GM12878 (cell line): Measurements from ENCODE around the gene B4GALT3. TPM values are rescaled to one million over a fixed set of nuclear protein-coding genes. Genes with fewer than 3 reads are reported as not detected.

ENCODE experiments used
- CHD4 ChIP-seq: fragments of 200-600 bp; sonication (generic); IDR thresholded peaks from 2 replicates; pipeline ENCODE4 v1.6.1; 2016; ENCODE audit warnings: mild to moderate bottlenecking
- CREB1 ChIP-seq: IDR thresholded peaks from 2 replicates; pipeline ENCODE4 v1.6.1; 2012; ENCODE audit warnings: low read depth, mild to moderate bottlenecking, inconsistent platforms
- CREM ChIP-seq: IDR thresholded peaks from 2 replicates; pipeline ENCODE4 v1.6.1; 2014; ENCODE audit warnings: antibody characterized with exemption, low read depth
- CUX1 ChIP-seq: IDR thresholded peaks from 2 replicates; pipeline ENCODE4 v1.6.1; 2012; ENCODE audit warnings: improper control_type of control experiment, low read depth, low read length; ENCODE audit not compliant: insufficient replicate concordance
- MTA2 ChIP-seq: fragments of 450-650 bp; IDR thresholded peaks from 2 replicates; pipeline ENCODE4 v1.6.1; 2016; ENCODE audit warnings: low read depth, mild to moderate bottlenecking, moderate library complexity
- MYB ChIP-seq: fragments of 150-350 bp; IDR thresholded peaks from 2 replicates; pipeline ENCODE4 v1.6.1; 2014; ENCODE audit warnings: mild to moderate bottlenecking, low read depth, low read length, borderline replicate concordance
- NR2C1 ChIP-seq: fragments of 450-650 bp; IDR thresholded peaks from 2 replicates; pipeline ENCODE4 v1.6.1; 2017; ENCODE audit warnings: antibody characterized with exemption, mild to moderate bottlenecking, moderate library complexity
- POLR2AphosphoS5 ChIP-seq: IDR thresholded peaks from 2 replicates; pipeline ENCODE4 v1.6.1; 2011; ENCODE audit warnings: mild to moderate bottlenecking, low read length, inconsistent platforms
- RCOR1 ChIP-seq: conservative IDR thresholded peaks from 2 replicates; pipeline ENCODE4 v1.6.1; 2012; ENCODE audit warnings: low read depth, low read length, improper control_type of control experiment
- RELB ChIP-seq: fragments of 450-650 bp; IDR thresholded peaks from 2 replicates; pipeline ENCODE4 v1.6.1; 2017; ENCODE audit warnings: low read depth, mild to moderate bottlenecking, moderate library complexity
- RFX5 ChIP-seq: IDR thresholded peaks from 2 replicates; pipeline ENCODE4 v1.6.1; 2011; ENCODE audit warnings: low read depth, low read length, improper control_type of control experiment
- RUNX3 ChIP-seq: IDR thresholded peaks from 2 replicates; pipeline ENCODE4 v1.6.1; 2012; ENCODE audit warnings: low read length, inconsistent platforms
- SMARCA5 ChIP-seq: fragments of 450-650 bp; IDR thresholded peaks from 2 replicates; pipeline ENCODE4 v1.6.1; 2017; ENCODE audit warnings: mild to moderate bottlenecking
- SP1 ChIP-seq: IDR thresholded peaks from one replicate; pipeline ENCODE4 v1.6.1; 2011; ENCODE audit warnings: low read depth, low read length
- TCF12 ChIP-seq: IDR thresholded peaks from 2 replicates; pipeline ENCODE4 v1.6.1; 2011; ENCODE audit warnings: low read depth, mild to moderate bottlenecking, low read length
- ZNF207 ChIP-seq: fragments of 450-650 bp; IDR thresholded peaks from 2 replicates; pipeline ENCODE4 v1.6.1; 2014; ENCODE audit warnings: antibody characterized with exemption, mild to moderate bottlenecking, borderline replicate concordance
- ZNF24 ChIP-seq: fragments of 450-650 bp; IDR thresholded peaks from 2 replicates; pipeline ENCODE4 v1.6.1; 2017; ENCODE audit warnings: antibody characterized with exemption, mild to moderate bottlenecking
- ZNF384 ChIP-seq: IDR thresholded peaks from 2 replicates; pipeline ENCODE4 v1.6.1; 2012; ENCODE audit warnings: low read depth, mild to moderate bottlenecking, low read length, improper control_type of control experiment, borderline replicate concordance
- ZNF622 ChIP-seq: fragments of 450-650 bp; IDR thresholded peaks from 2 replicates; pipeline ENCODE4 v1.6.1; 2017; ENCODE audit warnings: mild to moderate bottlenecking, inconsistent platforms
- polyA plus RNA-seq, 11 experiments: library from polyadenylated mRNA; depleted of rRNA in 4 of 11; unstranded in 6 of 11; stranded (reverse) in 5 of 11; fragments of >200 nt; fragmentation: Nextera tagmentation in 4 of 11; fragmentation: Illumina TruSeq in 1 of 11; extraction: Ambion mirVana in 4 of 11; extraction: Trizol in 1 of 11; gene quantifications; 1 replicate in 1 of 11; 2 replicates in 10 of 11; pipeline versions ENCODE4 v1.2.1 to v1.2.3, GENCODE V29; 2011 to 2016; ENCODE audit warnings: inconsistent platforms in 2 of 11, missing spikeins in 2 of 11, low read depth in 1 of 11
- total RNA-seq, 4 experiments: library from RNA; depleted of rRNA in 3 of 4; stranded (reverse); fragments of >200 nt in 3 of 4; fragmentation: Illumina TruSeq in 1 of 4; extraction: Trizol in 1 of 4; gene quantifications; 2 replicates each; pipeline versions ENCODE4 v1.2.1 to v1.2.3, GENCODE V29; 2013 to 2021
- TF ChIP-seq, protein P1 (sequence below): fragments of 450-650 bp; IDR thresholded peaks from 2 replicates; pipeline ENCODE4 v1.6.1; 2016; ENCODE audit warnings: mild to moderate bottlenecking, moderate library complexity, borderline replicate concordance

B4GALT3 gene
- total and polyA plus RNA-seq, 10 of the 15 experiments (the other 5 are each of a cell fraction or from before 2014, with no cell fraction given) = 27.1 to 58.9 (median 42.6) TPM

- TF ChIP-seq, protein P1, sequence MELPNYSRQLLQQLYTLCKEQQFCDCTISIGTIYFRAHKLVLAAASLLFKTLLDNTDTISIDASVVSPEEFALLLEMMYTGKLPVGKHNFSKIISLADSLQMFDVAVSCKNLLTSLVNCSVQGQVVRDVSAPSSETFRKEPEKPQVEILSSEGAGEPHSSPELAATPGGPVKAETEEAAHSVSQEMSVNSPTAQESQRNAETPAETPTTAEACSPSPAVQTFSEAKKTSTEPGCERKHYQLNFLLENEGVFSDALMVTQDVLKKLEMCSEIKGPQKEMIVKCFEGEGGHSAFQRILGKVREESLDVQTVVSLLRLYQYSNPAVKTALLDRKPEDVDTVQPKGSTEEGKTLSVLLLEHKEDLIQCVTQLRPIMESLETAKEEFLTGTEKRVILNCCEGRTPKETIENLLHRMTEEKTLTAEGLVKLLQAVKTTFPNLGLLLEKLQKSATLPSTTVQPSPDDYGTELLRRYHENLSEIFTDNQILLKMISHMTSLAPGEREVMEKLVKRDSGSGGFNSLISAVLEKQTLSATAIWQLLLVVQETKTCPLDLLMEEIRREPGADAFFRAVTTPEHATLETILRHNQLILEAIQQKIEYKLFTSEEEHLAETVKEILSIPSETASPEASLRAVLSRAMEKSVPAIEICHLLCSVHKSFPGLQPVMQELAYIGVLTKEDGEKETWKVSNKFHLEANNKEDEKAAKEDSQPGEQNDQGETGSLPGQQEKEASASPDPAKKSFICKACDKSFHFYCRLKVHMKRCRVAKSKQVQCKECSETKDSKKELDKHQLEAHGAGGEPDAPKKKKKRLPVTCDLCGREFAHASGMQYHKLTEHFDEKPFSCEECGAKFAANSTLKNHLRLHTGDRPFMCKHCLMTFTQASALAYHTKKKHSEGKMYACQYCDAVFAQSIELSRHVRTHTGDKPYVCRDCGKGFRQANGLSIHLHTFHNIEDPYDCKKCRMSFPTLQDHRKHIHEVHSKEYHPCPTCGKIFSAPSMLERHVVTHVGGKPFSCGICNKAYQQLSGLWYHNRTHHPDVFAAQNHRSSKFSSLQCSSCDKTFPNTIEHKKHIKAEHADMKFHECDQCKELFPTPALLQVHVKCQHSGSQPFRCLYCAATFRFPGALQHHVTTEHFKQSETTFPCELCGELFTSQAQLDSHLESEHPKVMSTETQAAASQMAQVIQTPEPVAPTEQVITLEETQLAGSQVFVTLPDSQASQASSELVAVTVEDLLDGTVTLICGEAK = peak; percentile 93
- TF ChIP-seq RUNX3 (peak; percentile 58), CUX1 (peak; percentile 73), ZNF384 (no peak), CREB1 (peak; percentile 96), MTA2 (peak; percentile 58), MYB (0 out of 2 replicates have a peak, but pooled peaks have one; percentile 26), ZNF24 (no peak), RFX5 (0 out of 2 replicates have a peak, but pooled peaks have one; percentile 32), TCF12 (peak; percentile 84; the same call in 1 of the 2 replicates), SMARCA5 (0 out of 2 replicates have a peak, but pooled peaks have one; percentile 52), CHD4 (no peak), POLR2AphosphoS5 (peak; percentile 87), SP1 (peak; percentile 37), RELB (peak; percentile 70; the same call in 1 of the 2 replicates), ZNF207 (0 out of 2 replicates have a peak, but pooled peaks have one; percentile 61), ZNF622 (no peak), CREM (peak; percentile 96), NR2C1 (peak; percentile 97), RCOR1 (0 out of 2 replicates have a peak, but pooled peaks have one; percentile 55)
Observed at GRCh38 chr1:161201836-161202712, 24.8 kb upstream of the B4GALT3 start, which contains the start of gene NDUFS2 (continued).
